ENCODE data around the gene TRAK1. TPM values are rescaled to one million over a fixed set of nuclear protein-coding genes. Genes with fewer than 3 reads are reported as not detected.

TRAK1 gene
- total and polyA plus RNA-seq, 10 donors: 15.4 to 60.0 (median 47.8) TPM

DNA sequence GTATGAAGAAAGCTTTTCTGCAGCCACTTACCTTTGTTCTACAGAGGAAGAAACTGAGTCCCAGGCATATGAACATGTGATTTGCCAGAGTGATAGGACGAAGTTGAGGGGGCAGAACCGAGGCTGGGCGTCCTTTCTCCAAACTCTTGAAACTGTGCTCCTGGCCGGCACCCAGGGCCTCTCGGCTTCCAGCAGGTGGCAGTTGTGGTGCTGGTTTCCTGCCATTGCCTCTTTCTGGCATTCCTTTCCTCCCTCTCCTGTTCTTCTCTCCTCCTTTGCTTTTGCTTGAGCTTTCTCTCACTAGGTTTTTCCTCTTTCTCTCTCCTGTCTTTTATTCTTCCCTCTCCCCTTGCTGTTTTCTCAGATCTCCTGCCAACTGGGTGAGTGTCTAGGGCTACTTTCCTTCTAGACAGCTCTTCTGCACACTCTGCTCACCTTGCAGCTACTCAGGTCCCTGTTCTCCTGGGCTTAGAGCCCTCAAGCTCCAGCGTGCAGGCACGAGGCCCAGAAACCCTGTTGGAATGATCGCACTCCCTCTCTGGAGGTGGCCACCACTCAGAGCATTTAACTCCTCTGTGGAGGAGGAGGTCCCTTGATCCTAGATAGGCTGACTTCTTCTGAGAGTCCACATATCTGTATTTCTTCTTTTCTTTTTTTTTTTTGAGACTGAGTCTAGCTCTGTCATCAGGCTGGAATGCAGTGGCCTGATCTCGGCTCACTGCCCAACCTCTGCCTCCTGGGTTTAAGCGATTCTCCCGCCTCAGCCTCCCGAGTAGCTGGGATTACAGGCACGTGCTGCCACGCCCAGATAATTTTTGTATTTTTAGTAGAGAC is 26.2 kb downstream of the TRAK1 start:
- Histone ChIP-seq H3K4me3 (no peak overlapping the region), H3K36me3 (no peaks in the 10 kb centered on the region), H3K27me3 (replicated peaks in 1 of 7) (no peaks in the 10 kb centered on the region), H3K9me3 (no peaks in the 10 kb centered on the region), H3K27ac (peak overlapping the region in 4 of 8 donors; percentile 6 to 43 (median 20)), H3K4me1 (peaks cover 38 to 91% (median 78%) of the 10 kb centered on the region in 6 donors)
- 52 to 61% (median 56%) methylated on average over 14 of the region's 14 CpGs for WGBS, 5 donors
- DNase-seq: no peak
- intact Hi-C loops (cut with DNase I; ENCODE audit: low total_unique reads): no loop called here
- peak in 1 of 3 donors; percentile 12 for TF ChIP-seq POLR2AphosphoS5 (IDR thresholded peaks at IDR 0.05)
- TF ChIP-seq, protein P1, sequence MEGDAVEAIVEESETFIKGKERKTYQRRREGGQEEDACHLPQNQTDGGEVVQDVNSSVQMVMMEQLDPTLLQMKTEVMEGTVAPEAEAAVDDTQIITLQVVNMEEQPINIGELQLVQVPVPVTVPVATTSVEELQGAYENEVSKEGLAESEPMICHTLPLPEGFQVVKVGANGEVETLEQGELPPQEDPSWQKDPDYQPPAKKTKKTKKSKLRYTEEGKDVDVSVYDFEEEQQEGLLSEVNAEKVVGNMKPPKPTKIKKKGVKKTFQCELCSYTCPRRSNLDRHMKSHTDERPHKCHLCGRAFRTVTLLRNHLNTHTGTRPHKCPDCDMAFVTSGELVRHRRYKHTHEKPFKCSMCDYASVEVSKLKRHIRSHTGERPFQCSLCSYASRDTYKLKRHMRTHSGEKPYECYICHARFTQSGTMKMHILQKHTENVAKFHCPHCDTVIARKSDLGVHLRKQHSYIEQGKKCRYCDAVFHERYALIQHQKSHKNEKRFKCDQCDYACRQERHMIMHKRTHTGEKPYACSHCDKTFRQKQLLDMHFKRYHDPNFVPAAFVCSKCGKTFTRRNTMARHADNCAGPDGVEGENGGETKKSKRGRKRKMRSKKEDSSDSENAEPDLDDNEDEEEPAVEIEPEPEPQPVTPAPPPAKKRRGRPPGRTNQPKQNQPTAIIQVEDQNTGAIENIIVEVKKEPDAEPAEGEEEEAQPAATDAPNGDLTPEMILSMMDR (IDR thresholded peaks at IDR 0.05 in 8 of 11, conservative IDR thresholded peaks at IDR 0.05 in 3 of 11): peak in 10 of 11 experiments; percentile 12 to 56 (median 40)
- TF ChIP-seq POLR2A (IDR thresholded peaks at IDR 0.05): no peak

DNA sequence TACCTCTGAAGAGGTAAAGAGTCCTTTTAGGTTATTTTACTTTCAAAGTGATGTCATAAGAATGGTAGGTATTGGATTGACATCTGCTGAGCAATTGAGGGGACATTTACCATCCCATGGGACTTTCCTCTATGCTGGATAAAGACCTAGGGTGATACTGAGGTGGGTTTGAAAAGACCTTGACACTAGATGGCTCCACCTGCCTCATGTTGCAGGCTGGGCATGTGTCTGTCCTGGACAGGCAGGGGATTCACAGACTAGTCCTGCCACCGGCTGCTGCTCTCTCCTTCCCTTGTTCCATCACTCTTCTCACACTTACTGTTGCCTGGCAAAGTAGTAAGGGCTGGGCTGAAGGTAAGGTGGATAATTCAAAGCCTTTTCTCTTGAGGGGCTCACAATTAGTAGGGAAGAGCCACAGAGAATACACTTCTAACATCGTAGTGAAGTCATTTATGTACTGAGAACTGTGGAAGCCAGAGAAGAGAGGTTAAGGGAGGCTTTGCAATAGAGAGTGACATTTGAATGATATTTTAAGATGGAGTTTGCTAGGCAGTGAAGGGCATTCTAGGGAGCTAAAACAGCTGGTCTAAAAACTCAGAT is 27.7 kb downstream of the TRAK1 start:
- intact Hi-C loops (cut with DNase I; ENCODE audit: low total_unique reads): no loop called here

DNA sequence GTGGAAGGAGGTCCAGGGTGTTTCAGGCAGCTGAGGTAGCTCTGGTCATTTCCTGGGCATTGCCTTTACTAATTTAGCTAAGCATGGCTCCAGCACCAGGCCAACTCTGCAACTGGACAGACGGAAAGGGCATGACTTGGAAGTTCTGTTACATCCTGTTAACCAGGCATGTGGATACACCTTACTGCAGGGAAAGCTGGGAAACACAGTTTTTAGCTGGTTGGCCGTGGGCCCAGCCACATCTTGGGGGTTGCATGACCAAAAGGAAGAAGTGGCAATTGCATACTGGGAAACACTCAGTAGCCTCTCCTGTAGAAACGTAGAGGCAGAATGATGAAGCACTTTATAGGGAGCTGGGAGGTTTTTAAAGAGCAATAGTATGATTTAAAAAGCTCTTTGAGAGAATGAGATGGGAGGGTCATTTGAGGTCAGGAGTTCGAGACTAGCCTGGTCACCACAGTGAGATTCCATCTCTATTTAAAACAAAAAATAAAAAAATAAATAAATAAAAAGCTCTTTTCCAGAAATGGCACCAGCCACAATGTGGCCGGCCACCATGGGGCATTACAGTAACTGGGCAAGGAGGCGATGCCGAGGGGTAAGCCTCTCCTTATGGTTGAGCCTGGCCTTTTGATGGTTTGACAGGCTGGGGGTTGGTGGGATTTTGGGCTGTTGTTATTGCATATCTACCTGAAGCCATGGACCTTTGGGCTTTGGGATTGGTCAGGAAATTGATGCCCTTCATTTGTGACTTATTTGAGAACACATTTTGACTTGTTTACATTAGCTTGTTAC is 28.6 kb downstream of the TRAK1 start:
- no peak overlapping the region for H3K4me3 ChIP-seq
- intact Hi-C loops (cut with DNase I; ENCODE audit: low total_unique reads): loop anchor here (10.0 kb wide), 1 partner anchor 75 kb away; no protein-coding TSS in a partner anchor
- DNase-seq: no peak

More for the DNA sequence above, 27.7 kb downstream of the TRAK1 start:
- WGBS, 5 donors: 42 to 64% (median 62%) methylated on average over 2 of the region's 2 CpGs
- peaks cover 42 to 98% (median 88%) of the 10 kb centered on the region in 6 donors for H3K4me1 ChIP-seq
- H3K27ac ChIP-seq: peak overlapping the region in 7 of 8 donors; percentile 0 to 67 (median 56)
- no peak for DNase-seq
- no peaks in the 10 kb centered on the region for H3K27me3 ChIP-seq (replicated peaks in 1 of 7)
- H3K36me3 ChIP-seq: no peaks in the 10 kb centered on the region
- no peak overlapping the region for H3K4me3 ChIP-seq
- no peak for TF ChIP-seq POLR2AphosphoS5 (IDR thresholded peaks at IDR 0.05)
- TF ChIP-seq, protein P1 (IDR thresholded peaks at IDR 0.05 in 8 of 11, conservative IDR thresholded peaks at IDR 0.05 in 3 of 11): peak in 2 of 11 experiments; percentile 24 to 34
- H3K9me3 ChIP-seq: no peaks in the 10 kb centered on the region

More for the DNA sequence above, 28.6 kb downstream of the TRAK1 start:
- TF ChIP-seq, protein P1 (IDR thresholded peaks at IDR 0.05 in 8 of 11, conservative IDR thresholded peaks at IDR 0.05 in 3 of 11): no peak
- TF ChIP-seq POLR2AphosphoS5 (IDR thresholded peaks at IDR 0.05) (peak in 1 of 3 donors; percentile 26), POLR2A (IDR thresholded peaks at IDR 0.05) (no peak)
- H3K27ac ChIP-seq: peak overlapping the region in 7 of 8 donors; percentile 0 to 67 (median 56)
- H3K27me3 ChIP-seq (replicated peaks in 1 of 7): no peaks in the 10 kb centered on the region
- no peaks in the 10 kb centered on the region for H3K36me3 ChIP-seq
- H3K9me3 ChIP-seq: no peaks in the 10 kb centered on the region
- H3K4me1 ChIP-seq: peaks cover 35 to 90% (median 81%) of the 10 kb centered on the region in 6 donors
- 55 to 70% (median 61%) methylated on average over 7 of the region's 7 CpGs for WGBS, 5 donors
